Ectodermal cell (in vitro differentiated cells): ENCODE measurements around the gene PIBF1.
"Not testable (repeated sequence)": the region's sequence is repeated elsewhere in the genome, so short reads cannot be mapped to it uniquely, and the experiment has no call there.

Experiments used
- H3K27ac ChIP-seq: 2 replicates; pipeline ENCODE4 v1.7.0; 2013; ENCODE audit warnings: mild to moderate bottlenecking, low read depth, low read length; ENCODE audit not compliant: insufficient read depth, poor library complexity, severe bottlenecking
- H3K27me3 ChIP-seq: 2 replicates; pipeline ENCODE4 v1.7.0; 2013; ENCODE audit warnings: mild to moderate bottlenecking, low read length; ENCODE audit not compliant: insufficient read depth, control insufficient read depth, poor library complexity, severe bottlenecking
- H3K36me3 ChIP-seq: one replicate; pipeline ENCODE4 v1.7.0; 2013; ENCODE audit warnings: low read length; ENCODE audit not compliant: control insufficient read depth, insufficient read depth
- H3K4me1 ChIP-seq: one replicate; pipeline ENCODE4 v1.7.0; 2013; ENCODE audit warnings: low read length; ENCODE audit not compliant: control insufficient read depth, insufficient read depth
- H3K4me3 ChIP-seq: 2 replicates; pipeline ENCODE4 v1.7.0; 2013; ENCODE audit warnings: low read depth, low read length, control low read depth; ENCODE audit not compliant: insufficient read depth
- H3K9me3 ChIP-seq: 2 replicates; pipeline ENCODE4 v1.7.0; 2013; ENCODE audit warnings: mild to moderate bottlenecking, low read length, moderate library complexity; ENCODE audit not compliant: control insufficient read depth
- WGBS, 2 experiments: methylation state at CpG; one replicate each; pipeline ENCODE4 v1.1.7; 2013; ENCODE audit warnings: missing lambda C conversion rate in 2 of 2; 5-methylcytosine and 5-hydroxymethylcytosine counted together

Gene PIBF1

GRCh38 chr13:72896869-72897268 lies 114.9 kb downstream of the PIBF1 start:
- Histone ChIP-seq H3K27ac (no peak overlapping the region), H3K36me3 (peaks cover 9% of the 10 kb centered on the region), H3K4me3 (no peak overlapping the region), H3K4me1 (no peaks in the 10 kb centered on the region), H3K9me3 (no peaks in the 10 kb centered on the region), H3K27me3 (no peaks in the 10 kb centered on the region)
- 83 to 93% methylated on average over 4 of the region's 4 CpGs for WGBS, 2 experiments

GRCh38 chr13:72901546-72901945 lies 119.6 kb downstream of the PIBF1 start:
- not testable (repeated sequence) for H3K27me3 ChIP-seq, H3K9me3 ChIP-seq, H3K27ac ChIP-seq, H3K36me3 ChIP-seq, H3K4me1 ChIP-seq, H3K4me3 ChIP-seq
- 94 to 97% methylated on average over 7 of the region's 7 CpGs for WGBS, 2 experiments

- peaks cover 4% of the 10 kb centered on the region for H3K36me3 ChIP-seq
- H3K4me3 ChIP-seq = no peak overlapping the region
- no peaks in the 10 kb centered on the region for H3K9me3 ChIP-seq
- 84 to 96% methylated on average over 4 of the region's 4 CpGs for WGBS, 2 experiments
- no peaks in the 10 kb centered on the region for H3K4me1 ChIP-seq
- no peak overlapping the region for H3K27ac ChIP-seq
- no peaks in the 10 kb centered on the region for H3K27me3 ChIP-seq
Measured at GRCh38 chr13:72908416-72908815, 126.5 kb downstream of the PIBF1 start.

- Histone ChIP-seq H3K27me3 (no peaks in the 10 kb centered on the region), H3K4me3 (no peak overlapping the region), H3K9me3 (no peaks in the 10 kb centered on the region), H3K27ac (no peak overlapping the region), H3K4me1 (no peaks in the 10 kb centered on the region), H3K36me3 (peaks cover 4% of the 10 kb centered on the region)
- WGBS, 2 experiments = no CpG with 5 or more reads among the region's 1 CpG
Measured at GRCh38 chr13:72911981-72912380, 130.0 kb downstream of the PIBF1 start.

- no peaks in the 10 kb centered on the region for H3K9me3 ChIP-seq
- H3K27me3 ChIP-seq = no peaks in the 10 kb centered on the region
- WGBS, 2 experiments = 94 to 100% methylated on average over 1 to 2 of the region's 2 CpGs
- H3K4me3 ChIP-seq = no peak overlapping the region
- no peaks in the 10 kb centered on the region for H3K4me1 ChIP-seq
- no peak overlapping the region for H3K27ac ChIP-seq
- no peaks in the 10 kb centered on the region for H3K36me3 ChIP-seq
Measured at GRCh38 chr13:72920097-72920496, 138.2 kb downstream of the PIBF1 start.

GRCh38 chr13:72931311-72931710 lies 149.4 kb downstream of the PIBF1 start:
- no peaks in the 10 kb centered on the region for H3K9me3 ChIP-seq
- no peak overlapping the region for H3K27ac ChIP-seq
- no peaks in the 10 kb centered on the region for H3K36me3 ChIP-seq
- H3K4me1 ChIP-seq = no peaks in the 10 kb centered on the region
- no peak overlapping the region for H3K4me3 ChIP-seq
- H3K27me3 ChIP-seq = no peaks in the 10 kb centered on the region

GRCh38 chr13:72932250-72932649 lies 150.3 kb downstream of the PIBF1 start:
- Histone ChIP-seq H3K36me3 (no peaks in the 10 kb centered on the region), H3K27me3 (no peaks in the 10 kb centered on the region), H3K4me3 (no peak overlapping the region), H3K4me1 (no peaks in the 10 kb centered on the region), H3K27ac (no peak overlapping the region), H3K9me3 (no peaks in the 10 kb centered on the region)
- WGBS, 2 experiments = no CpG with 5 or more reads among the region's 1 CpG

- H3K4me3 ChIP-seq, H3K27me3 ChIP-seq, H3K9me3 ChIP-seq, H3K27ac ChIP-seq, H3K4me1 ChIP-seq, H3K36me3 ChIP-seq: not testable (repeated sequence)
- WGBS, 2 experiments = 93 to 97% methylated on average over 2 of the region's 2 CpGs
Measured at GRCh38 chr13:72946267-72946666, 164.3 kb downstream of the PIBF1 start.

- Histone ChIP-seq H3K4me3 (no peak overlapping the region), H3K27ac (no peak overlapping the region), H3K4me1 (no peaks in the 10 kb centered on the region), H3K36me3 (no peaks in the 10 kb centered on the region), H3K9me3 (no peaks in the 10 kb centered on the region), H3K27me3 (no peaks in the 10 kb centered on the region)
- 86 to 100% methylated on average over 1 of the region's 1 CpG for WGBS, 2 experiments
Measured at GRCh38 chr13:72952529-72953141, 170.7 kb downstream of the PIBF1 start.

- Histone ChIP-seq H3K9me3 (no peaks in the 10 kb centered on the region), H3K4me3 (no peak overlapping the region), H3K4me1 (no peaks in the 10 kb centered on the region), H3K27ac (no peak overlapping the region), H3K36me3 (no peaks in the 10 kb centered on the region), H3K27me3 (no peaks in the 10 kb centered on the region)
- 94 to 96% methylated on average over 6 of the region's 6 CpGs for WGBS, 2 experiments
Measured at GRCh38 chr13:72953391-72953965, 171.5 kb downstream of the PIBF1 start.

GRCh38 chr13:72959643-72960042 lies 177.7 kb downstream of the PIBF1 start:
- no CpG with 5 or more reads among the region's 1 CpG for WGBS, 2 experiments
- Histone ChIP-seq H3K27ac (no peak overlapping the region), H3K27me3 (no peaks in the 10 kb centered on the region), H3K36me3 (no peaks in the 10 kb centered on the region), H3K4me1 (no peaks in the 10 kb centered on the region), H3K9me3 (no peaks in the 10 kb centered on the region), H3K4me3 (no peak overlapping the region)
